Esophagus squamous epithelium (tissue), 4 donors: ENCODE results near the gene PDZRN4.

Experiments
- POLR2A ChIP-seq, 4 donors: fragments of 450-650 bp; IDR thresholded peaks; one replicate each; pipeline ENCODE4 v1.6.1; 2017; ENCODE audit warnings: antibody characterized with exemption in 4 of 4, mild to moderate bottlenecking in 4 of 4, moderate library complexity in 3 of 4
- TF ChIP-seq, protein P1 (sequence below), 6 experiments: fragments of 450-650 bp in 4 of 6; fragments of 200-600 bp in 2 of 6; sonication (generic) in 2 of 6; IDR thresholded peaks; one replicate each; pipeline ENCODE4 v1.5.1; 2016 to 2019; ENCODE audit warnings: antibody characterized with exemption in 6 of 6, mild to moderate bottlenecking in 4 of 6, moderate library complexity in 4 of 6

- TF ChIP-seq, protein P1, sequence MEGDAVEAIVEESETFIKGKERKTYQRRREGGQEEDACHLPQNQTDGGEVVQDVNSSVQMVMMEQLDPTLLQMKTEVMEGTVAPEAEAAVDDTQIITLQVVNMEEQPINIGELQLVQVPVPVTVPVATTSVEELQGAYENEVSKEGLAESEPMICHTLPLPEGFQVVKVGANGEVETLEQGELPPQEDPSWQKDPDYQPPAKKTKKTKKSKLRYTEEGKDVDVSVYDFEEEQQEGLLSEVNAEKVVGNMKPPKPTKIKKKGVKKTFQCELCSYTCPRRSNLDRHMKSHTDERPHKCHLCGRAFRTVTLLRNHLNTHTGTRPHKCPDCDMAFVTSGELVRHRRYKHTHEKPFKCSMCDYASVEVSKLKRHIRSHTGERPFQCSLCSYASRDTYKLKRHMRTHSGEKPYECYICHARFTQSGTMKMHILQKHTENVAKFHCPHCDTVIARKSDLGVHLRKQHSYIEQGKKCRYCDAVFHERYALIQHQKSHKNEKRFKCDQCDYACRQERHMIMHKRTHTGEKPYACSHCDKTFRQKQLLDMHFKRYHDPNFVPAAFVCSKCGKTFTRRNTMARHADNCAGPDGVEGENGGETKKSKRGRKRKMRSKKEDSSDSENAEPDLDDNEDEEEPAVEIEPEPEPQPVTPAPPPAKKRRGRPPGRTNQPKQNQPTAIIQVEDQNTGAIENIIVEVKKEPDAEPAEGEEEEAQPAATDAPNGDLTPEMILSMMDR (IDR thresholded peaks at IDR 0.05): no peak
- TF ChIP-seq POLR2A (IDR thresholded peaks at IDR 0.05): no peak
Observed at GRCh38 chr12:41224066-41224465, 35.9 kb downstream of the PDZRN4 start.
